Vagina (tissue), 2 donors: Measurements from ENCODE around the gene ARAP1. TPM values are rescaled to one million over a fixed set of nuclear protein-coding genes. Genes with fewer than 3 reads are reported as not detected.

Experiments
- DNase-seq, 2 donors: peaks; one replicate each; pipeline ENCODE4 v3.0.0-alpha.2; 2017; ENCODE audit errors: extremely low spot score in 2 of 2
- H3K27ac ChIP-seq: fragments of 200-600 bp; sonication (generic); one replicate; pipeline ENCODE4 v1.5.1; 2019
- H3K27me3 ChIP-seq: fragments of 200-600 bp; sonication (generic); one replicate; pipeline ENCODE4 v1.5.1; 2019
- H3K36me3 ChIP-seq, 2 donors: fragments of 200-600 bp; sonication (generic); one replicate each; pipeline ENCODE4 v1.5.1; 2017 to 2019
- H3K4me1 ChIP-seq: fragments of 200-600 bp; sonication (generic); one replicate; pipeline ENCODE4 v1.5.1; 2019
- H3K4me3 ChIP-seq, 2 donors: fragments of 200-600 bp; sonication (generic); 1 replicate in 1 of 2; 2 replicates in 1 of 2; pipeline ENCODE4 v1.5.1; 2016 to 2019
- H3K9me3 ChIP-seq: fragments of 200-600 bp; sonication (generic); one replicate; pipeline ENCODE4 v1.5.1; 2019
- CTCF ChIP-seq, 3 experiments: fragments of 450-650 bp in 2 of 3; fragments of 200-600 bp in 1 of 3; sonication (generic) in 1 of 3; IDR thresholded peaks; one replicate each; pipeline ENCODE4 v1.5.1; 2017 to 2019; ENCODE audit warnings: antibody characterized with exemption in 3 of 3, mild to moderate bottlenecking in 2 of 3, moderate library complexity in 2 of 3
- POLR2A ChIP-seq, 2 donors: fragments of 450-650 bp; IDR thresholded peaks; one replicate each; pipeline ENCODE4 v1.6.1; 2017; ENCODE audit warnings: antibody characterized with exemption in 2 of 2, mild to moderate bottlenecking in 2 of 2, moderate library complexity in 2 of 2
- POLR2AphosphoS5 ChIP-seq, 2 donors: sonication (generic); formaldehyde crosslinking; IDR thresholded peaks; one replicate each; pipeline ENCODE4 v1.9.0; 2017; ENCODE audit warnings: antibody characterized with exemption in 2 of 2, mild to moderate bottlenecking in 2 of 2, low read depth in 1 of 2; ENCODE audit not compliant: insufficient read depth in 1 of 2
- intact Hi-C: fragments of 100-400 bp; cut with DNase I; formaldehyde crosslinking; loops from one replicate; pipeline ENCODE4 v1.15.1; 2023
- total RNA-seq: library from RNA; depleted of rRNA; stranded (reverse); fragments of >200 nt; gene quantifications from one replicate; pipeline ENCODE4 v1.2.3, GENCODE V29; 2016

ARAP1 gene
- total RNA-seq, 1 donor from 2014 or later = 59.2 TPM

GRCh38 chr11:72720784-72721183 is 31.4 kb downstream of the ARAP1 start:
- Histone ChIP-seq H3K36me3 (no peaks in the 10 kb centered on the region), H3K27me3 (no peaks in the 10 kb centered on the region), H3K27ac (peak overlapping the region; percentile 88), H3K4me3 (peak overlapping the region; percentile 62 to 68), H3K4me1 (peaks cover 75% of the 10 kb centered on the region), H3K9me3 (no peaks in the 10 kb centered on the region)
- no peak for TF ChIP-seq CTCF (IDR thresholded peaks at IDR 0.05)
- no peak for TF ChIP-seq POLR2A (IDR thresholded peaks at IDR 0.05)
- no peak for TF ChIP-seq POLR2AphosphoS5 (IDR thresholded peaks at IDR 0.05; ENCODE audit: insufficient read depth in 1 of 2, low read depth in 1 of 2)
- no peak for DNase-seq
- intact Hi-C loops = loop anchor here (5.0 kb wide), 2 partner anchors 72 to 457 kb away; partner anchors contain the start of gene STARD10

- intact Hi-C loops = loop anchor here (5.0 kb wide), 2 partner anchors 72 to 457 kb away; partner anchors contain the start of gene STARD10
- Histone ChIP-seq H3K36me3 (no peaks in the 10 kb centered on the region), H3K4me1 (peaks cover 70% of the 10 kb centered on the region), H3K9me3 (no peaks in the 10 kb centered on the region), H3K27ac (peak overlapping the region; percentile 26), H3K27me3 (no peaks in the 10 kb centered on the region), H3K4me3 (peak overlapping the region; percentile 62 to 68)
- DNase-seq = no peak
- no peak for TF ChIP-seq CTCF (IDR thresholded peaks at IDR 0.05)
- TF ChIP-seq POLR2A (IDR thresholded peaks at IDR 0.05) = no peak
- no peak for TF ChIP-seq POLR2AphosphoS5 (IDR thresholded peaks at IDR 0.05; ENCODE audit: insufficient read depth in 1 of 2, low read depth in 1 of 2)
Observed at GRCh38 chr11:72720047-72720446, 32.2 kb downstream of the ARAP1 start.

- Histone ChIP-seq H3K27me3 (no peaks in the 10 kb centered on the region), H3K27ac (peak overlapping the region; percentile 26), H3K4me1 (peaks cover 66% of the 10 kb centered on the region), H3K9me3 (no peaks in the 10 kb centered on the region), H3K4me3 (peak overlapping the region in 1 of 2 donors; percentile 62), H3K36me3 (no peaks in the 10 kb centered on the region)
- DNase-seq = no peak
- intact Hi-C loops = no loop called here
- TF ChIP-seq POLR2AphosphoS5 (IDR thresholded peaks at IDR 0.05; ENCODE audit: insufficient read depth in 1 of 2, low read depth in 1 of 2) (no peak), POLR2A (IDR thresholded peaks at IDR 0.05) (no peak), CTCF (IDR thresholded peaks at IDR 0.05) (no peak)
Observed at GRCh38 chr11:72719551-72719950, 32.7 kb downstream of the ARAP1 start.

GRCh38 chr11:72719144-72719543 is 33.1 kb downstream of the ARAP1 start:
- no peaks in the 10 kb centered on the region for H3K9me3 ChIP-seq
- H3K27me3 ChIP-seq = no peaks in the 10 kb centered on the region
- no peak overlapping the region for H3K4me3 ChIP-seq
- no peak for TF ChIP-seq POLR2A (IDR thresholded peaks at IDR 0.05)
- no peak for TF ChIP-seq POLR2AphosphoS5 (IDR thresholded peaks at IDR 0.05; ENCODE audit: insufficient read depth in 1 of 2, low read depth in 1 of 2)
- H3K36me3 ChIP-seq = no peaks in the 10 kb centered on the region
- H3K4me1 ChIP-seq = peaks cover 66% of the 10 kb centered on the region
- no peak overlapping the region for H3K27ac ChIP-seq
- intact Hi-C loops = no loop called here
- no peak for DNase-seq

- H3K4me1 ChIP-seq = peaks cover 66% of the 10 kb centered on the region
- no peaks in the 10 kb centered on the region for H3K27me3 ChIP-seq
- DNase-seq = no peak
- H3K9me3 ChIP-seq = no peaks in the 10 kb centered on the region
- intact Hi-C loops = no loop called here
- no peak overlapping the region for H3K4me3 ChIP-seq
- H3K36me3 ChIP-seq = no peaks in the 10 kb centered on the region
- TF ChIP-seq CTCF (IDR thresholded peaks at IDR 0.05) = no peak
- no peak for TF ChIP-seq POLR2A (IDR thresholded peaks at IDR 0.05)
- no peak for TF ChIP-seq POLR2AphosphoS5 (IDR thresholded peaks at IDR 0.05; ENCODE audit: insufficient read depth in 1 of 2, low read depth in 1 of 2)
- no peak overlapping the region for H3K27ac ChIP-seq
Observed at GRCh38 chr11:72718101-72718501, 34.1 kb downstream of the ARAP1 start.
